Keratinocyte (primary cell): ENCODE measurements around the gene NTNG2.

Experiments
- CTCF ChIP-seq, 3 experiments: IDR thresholded peaks in 1 of 3; conservative IDR thresholded peaks in 1 of 3; optimal IDR thresholded peaks in 1 of 3; 2 replicates in 2 of 3; 3 replicates in 1 of 3; pipeline versions ENCODE3 to v1.5.1; 2011; ENCODE audit warnings: low read length in 3 of 3, mild to moderate bottlenecking in 3 of 3, moderate library complexity in 2 of 3, control low read depth in 1 of 3, inconsistent platforms in 1 of 3; ENCODE audit not compliant: insufficient read depth in 2 of 3; ENCODE audit errors: extremely low read depth in 1 of 3
- EZH2 ChIP-seq: IDR thresholded peaks from one replicate; pipeline ENCODE4 v1.6.1; 2012; ENCODE audit warnings: inconsistent platforms, mild to moderate bottlenecking, low read length, moderate library complexity

GRCh38 chr9:132288966-132289365 lies 127.1 kb downstream of the NTNG2 start:
- TF ChIP-seq CTCF (optimal IDR thresholded peaks at IDR 0.05 in 1 of 3, IDR thresholded peaks at IDR 0.05 in 1 of 3, conservative IDR thresholded peaks at IDR 0.05 in 1 of 3; ENCODE audit: extremely low read depth in 1 of 3, insufficient read depth in 2 of 3, low read length in 3 of 3) (no peak), EZH2 (no peak)
